Left ventricle myocardium inferior (tissue), 1 donor: ENCODE results near the gene DEFB112. TPM values are rescaled to one million over a fixed set of nuclear protein-coding genes. Genes with fewer than 3 reads are reported as not detected.

Experiments used
- DNase-seq: peaks from one replicate; pipeline ENCODE4 v3.0.0-alpha.2; 2020
- H3K27ac ChIP-seq: fragments of 200-600 bp; replicated peaks from 2 replicates; pipeline ENCODE4 v1.8.0; 2021
- H3K27me3 ChIP-seq: fragments of 200-600 bp; 2 replicates; pipeline ENCODE4 v1.8.0; 2021; ENCODE audit warnings: low read depth
- H3K36me3 ChIP-seq: fragments of 200-600 bp; 2 replicates; pipeline ENCODE4 v1.8.0; 2021
- H3K4me1 ChIP-seq: fragments of 200-600 bp; 2 replicates; pipeline ENCODE4 v1.8.0; 2021
- H3K4me3 ChIP-seq: fragments of 200-600 bp; 2 replicates; pipeline ENCODE4 v1.8.0; 2021; ENCODE audit warnings: mild to moderate bottlenecking, moderate library complexity
- H3K9me3 ChIP-seq: fragments of 200-600 bp; replicated peaks from 2 replicates; pipeline ENCODE4 v1.8.0; 2021
- CTCF ChIP-seq: fragments of 200-600 bp; IDR thresholded peaks from 2 replicates; pipeline ENCODE4 v1.8.0; 2021; ENCODE audit warnings: antibody characterized with exemption, mild to moderate bottlenecking, borderline replicate concordance
- intact Hi-C: fragments of 100-400 bp; cut with micrococcal nuclease; formaldehyde crosslinking; loops from one replicate; pipeline ENCODE4 v1.11.0; 2022
- total RNA-seq: library from RNA; stranded (reverse); fragmentation: NEBNext Ultra II Directional; extraction: Animal tissue kit (Norgen Biotek cat#: 25700); gene quantifications from one replicate; pipeline ENCODE4 v1.2.1, GENCODE V29; 2021
- donor health status: DM: no; HTN: yes; CAD: no; lungs with severe emphysema.

Gene DEFB112
- total RNA-seq, 1 donor from 2014 or later, result not detected

- DNase-seq, result no peak
- no peak for TF ChIP-seq CTCF
- Histone ChIP-seq H3K36me3 (no peaks in the 10 kb centered on the region), H3K4me3 (no peak overlapping the region), H3K9me3 (peaks cover 11% of the 10 kb centered on the region), H3K27ac (no peak overlapping the region), H3K4me1 (no peaks in the 10 kb centered on the region), H3K27me3 (no peaks in the 10 kb centered on the region)
- intact Hi-C loops, result no loop called here
Observed at GRCh38 chr6:50030777-50031562, 18.8 kb downstream of the DEFB112 start.

- H3K9me3 ChIP-seq, result peaks cover 11% of the 10 kb centered on the region
- TF ChIP-seq CTCF, result no peak
- no peak overlapping the region for H3K27ac ChIP-seq
- DNase-seq, result no peak
- no peaks in the 10 kb centered on the region for H3K27me3 ChIP-seq
- H3K36me3 ChIP-seq, result no peaks in the 10 kb centered on the region
- H3K4me3 ChIP-seq, result no peak overlapping the region
- no peaks in the 10 kb centered on the region for H3K4me1 ChIP-seq
- intact Hi-C loops, result no loop called here
Observed at GRCh38 chr6:50030350-50030749, 19.4 kb downstream of the DEFB112 start.

GRCh38 chr6:50025258-50025657, 24.5 kb downstream of the DEFB112 start:
- Histone ChIP-seq H3K4me1 (no peaks in the 10 kb centered on the region), H3K27ac (no peak overlapping the region), H3K27me3 (no peaks in the 10 kb centered on the region), H3K4me3 (no peak overlapping the region), H3K36me3 (no peaks in the 10 kb centered on the region), H3K9me3 (peaks cover 7% of the 10 kb centered on the region)
- no peak for TF ChIP-seq CTCF
- intact Hi-C loops, result no loop called here
- no peak for DNase-seq

GRCh38 chr6:50021894-50022293, 27.8 kb downstream of the DEFB112 start, which contains the start of gene DEFB110:
TSS of gene DEFB110 (minus strand) at chr6:50021994. CDS start at chr6:50021935, 59 bp downstream.
- Histone ChIP-seq H3K27ac (no peak within 1 kb of the TSS), H3K9me3 (no peaks in the 10 kb centered on the region), H3K4me3 (no peak within 1 kb of the TSS), H3K4me1 (no peaks in the 10 kb centered on the region), H3K36me3 (no peaks in the 10 kb centered on the region), H3K27me3 (no peaks in the 10 kb centered on the region)
- intact Hi-C loops, result no loop called here
- no peak for DNase-seq
- no peak for TF ChIP-seq CTCF

GRCh38 chr6:50007819-50008218, 41.9 kb downstream of the DEFB112 start:
- intact Hi-C loops, result no loop called here
- Histone ChIP-seq H3K27me3 (no peaks in the 10 kb centered on the region), H3K4me3 (no peak overlapping the region), H3K4me1 (no peaks in the 10 kb centered on the region), H3K36me3 (no peaks in the 10 kb centered on the region), H3K27ac (no peak overlapping the region), H3K9me3 (no peaks in the 10 kb centered on the region)
- no peak for DNase-seq
- no peak for TF ChIP-seq CTCF
